ENCODE measurements around the gene CACNA2D3. TPM values are rescaled to one million over a fixed set of nuclear protein-coding genes. Genes with fewer than 3 reads are reported as not detected.

The CACNA2D3 gene
- total RNA-seq, 1 donor from 2014 or later, result 0.70 TPM

DNA sequence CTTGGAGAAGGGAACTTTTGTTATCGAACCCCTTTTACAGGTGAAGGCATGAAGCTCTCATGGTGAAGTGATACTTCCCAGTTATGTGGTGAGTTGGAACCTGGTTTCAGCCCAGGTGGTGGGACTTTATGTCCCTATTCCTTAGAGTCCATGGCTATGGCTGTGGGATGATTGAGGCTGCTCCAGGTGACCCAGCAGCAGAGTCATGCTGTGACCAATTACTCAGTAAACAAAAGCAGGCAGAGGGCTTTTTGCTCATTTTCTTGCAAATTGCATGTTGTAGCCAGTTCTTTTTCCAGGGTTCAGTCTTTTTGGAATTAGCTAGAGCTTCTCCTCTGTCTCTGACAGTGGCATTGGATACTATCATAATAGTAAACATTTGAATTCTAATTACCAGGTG is 70.7 kb downstream of the CACNA2D3 start:
- no peak overlapping the region for H3K27ac Mint-ChIP-seq (ENCODE audit: unreplicated experiment)
- H3K4me2 ChIP-seq (ENCODE audit: low read length), result no peak overlapping the region
- no peak overlapping the region for H3K4me3 Mint-ChIP-seq (ENCODE audit: unreplicated experiment)
- no peaks in the 10 kb centered on the region for H3K4me1 Mint-ChIP-seq (ENCODE audit: low read depth, unreplicated experiment)
- no peak overlapping the region for H3K9ac ChIP-seq (ENCODE audit: low read length)
- no peaks in the 10 kb centered on the region for H3K79me2 ChIP-seq (ENCODE audit: insufficient read depth, low read length)
- TF ChIP-seq EZH2 (IDR thresholded peaks at IDR 0.05; ENCODE audit: insufficient read depth, low read length), result no peak
- TF ChIP-seq, protein P1, sequence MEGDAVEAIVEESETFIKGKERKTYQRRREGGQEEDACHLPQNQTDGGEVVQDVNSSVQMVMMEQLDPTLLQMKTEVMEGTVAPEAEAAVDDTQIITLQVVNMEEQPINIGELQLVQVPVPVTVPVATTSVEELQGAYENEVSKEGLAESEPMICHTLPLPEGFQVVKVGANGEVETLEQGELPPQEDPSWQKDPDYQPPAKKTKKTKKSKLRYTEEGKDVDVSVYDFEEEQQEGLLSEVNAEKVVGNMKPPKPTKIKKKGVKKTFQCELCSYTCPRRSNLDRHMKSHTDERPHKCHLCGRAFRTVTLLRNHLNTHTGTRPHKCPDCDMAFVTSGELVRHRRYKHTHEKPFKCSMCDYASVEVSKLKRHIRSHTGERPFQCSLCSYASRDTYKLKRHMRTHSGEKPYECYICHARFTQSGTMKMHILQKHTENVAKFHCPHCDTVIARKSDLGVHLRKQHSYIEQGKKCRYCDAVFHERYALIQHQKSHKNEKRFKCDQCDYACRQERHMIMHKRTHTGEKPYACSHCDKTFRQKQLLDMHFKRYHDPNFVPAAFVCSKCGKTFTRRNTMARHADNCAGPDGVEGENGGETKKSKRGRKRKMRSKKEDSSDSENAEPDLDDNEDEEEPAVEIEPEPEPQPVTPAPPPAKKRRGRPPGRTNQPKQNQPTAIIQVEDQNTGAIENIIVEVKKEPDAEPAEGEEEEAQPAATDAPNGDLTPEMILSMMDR (IDR thresholded peaks at IDR 0.05; ENCODE audit: insufficient read depth, low read depth, low read length), result no peak
- DNase-seq (ENCODE audit: low read depth) (no peak), FAIRE-seq (no peak)
- H3K9me3 Mint-ChIP-seq (ENCODE audit: unreplicated experiment), result peaks cover 4% of the 10 kb centered on the region
- no peak overlapping the region for H2AFZ ChIP-seq (ENCODE audit: low read depth, low read length)
- no peaks in the 10 kb centered on the region for H3K9me3 ChIP-seq (ENCODE audit: insufficient read depth, low read depth, low read length)
- H4K20me1 ChIP-seq (ENCODE audit: insufficient read depth, low read length), result no peaks in the 10 kb centered on the region
- H3K4me3 ChIP-seq (ENCODE audit: insufficient read depth, low read depth, low read length), result no peak overlapping the region
- no peaks in the 10 kb centered on the region for H3K36me3 Mint-ChIP-seq (ENCODE audit: low read depth, unreplicated experiment)
- no peak overlapping the region for H3K27ac ChIP-seq (ENCODE audit: low read depth, low read length)
- no peaks in the 10 kb centered on the region for H3K27me3 ChIP-seq (ENCODE audit: insufficient read depth, low read length)
- H3K4me1 ChIP-seq (ENCODE audit: insufficient read depth, low read length), result no peaks in the 10 kb centered on the region
- no peaks in the 10 kb centered on the region for H3K36me3 ChIP-seq (ENCODE audit: insufficient read depth, low read length)
- peaks cover 22% of the 10 kb centered on the region for H3K27me3 Mint-ChIP-seq (ENCODE audit: low read depth, unreplicated experiment)

DNA sequence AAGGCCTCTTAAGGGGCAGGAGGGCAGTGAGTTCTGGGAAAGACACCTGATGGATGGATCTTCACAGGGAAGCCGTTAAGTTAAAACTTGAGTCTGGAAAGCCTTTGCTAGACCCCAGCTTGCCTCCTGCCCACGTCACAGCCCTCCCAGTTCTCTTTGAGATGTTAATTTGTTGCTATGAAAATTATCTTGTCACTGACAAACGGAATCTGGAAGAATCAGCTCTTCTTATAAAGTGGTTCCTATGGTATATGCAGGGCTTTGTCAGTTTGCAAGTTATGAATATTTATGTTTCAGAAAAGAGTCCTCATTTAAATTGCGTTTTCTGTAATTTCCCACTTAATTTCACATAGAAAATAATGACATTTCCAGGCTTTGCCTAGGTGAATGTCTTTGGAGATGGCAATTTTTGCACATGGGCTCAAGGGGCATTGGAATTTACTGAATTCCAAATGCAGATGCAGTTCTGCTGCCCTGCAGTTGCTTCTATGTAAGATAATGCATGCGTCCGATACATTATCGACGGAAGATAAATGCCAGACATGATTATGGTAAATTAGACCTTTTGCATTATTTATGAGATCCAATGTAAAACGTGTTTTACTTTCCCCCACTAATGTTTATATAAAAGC is 74.1 kb downstream of the CACNA2D3 start:
- H4K20me1 ChIP-seq (ENCODE audit: insufficient read depth, low read length), result no peaks in the 10 kb centered on the region
- Mint-ChIP-seq H3K36me3 (ENCODE audit: low read depth, unreplicated experiment) (no peaks in the 10 kb centered on the region), H3K4me1 (ENCODE audit: low read depth, unreplicated experiment) (no peaks in the 10 kb centered on the region), H3K9me3 (ENCODE audit: unreplicated experiment) (no peaks in the 10 kb centered on the region), H3K27me3 (ENCODE audit: low read depth, unreplicated experiment) (peaks cover 16% of the 10 kb centered on the region), H3K4me3 (ENCODE audit: unreplicated experiment) (no peak overlapping the region), H3K27ac (ENCODE audit: unreplicated experiment) (no peak overlapping the region)
- FAIRE-seq, result no peak
- no peak overlapping the region for H2AFZ ChIP-seq (ENCODE audit: low read depth, low read length)
- no peaks in the 10 kb centered on the region for H3K9me3 ChIP-seq (ENCODE audit: insufficient read depth, low read depth, low read length)
- no peak overlapping the region for H3K27ac ChIP-seq (ENCODE audit: low read depth, low read length)
- H3K79me2 ChIP-seq (ENCODE audit: insufficient read depth, low read length), result no peaks in the 10 kb centered on the region
- DNase-seq (ENCODE audit: low read depth), result no peak
- H3K4me2 ChIP-seq (ENCODE audit: low read length), result no peak overlapping the region
- TF ChIP-seq, protein P1 (IDR thresholded peaks at IDR 0.05; ENCODE audit: insufficient read depth, low read depth, low read length), result no peak
- TF ChIP-seq EZH2 (IDR thresholded peaks at IDR 0.05; ENCODE audit: insufficient read depth, low read length), result no peak
- H3K9ac ChIP-seq (ENCODE audit: low read length), result no peak overlapping the region
- no peak overlapping the region for H3K4me3 ChIP-seq (ENCODE audit: insufficient read depth, low read depth, low read length)
- H3K36me3 ChIP-seq (ENCODE audit: insufficient read depth, low read length), result no peaks in the 10 kb centered on the region
- no peaks in the 10 kb centered on the region for H3K27me3 ChIP-seq (ENCODE audit: insufficient read depth, low read length)
- no peaks in the 10 kb centered on the region for H3K4me1 ChIP-seq (ENCODE audit: insufficient read depth, low read length)

DNA sequence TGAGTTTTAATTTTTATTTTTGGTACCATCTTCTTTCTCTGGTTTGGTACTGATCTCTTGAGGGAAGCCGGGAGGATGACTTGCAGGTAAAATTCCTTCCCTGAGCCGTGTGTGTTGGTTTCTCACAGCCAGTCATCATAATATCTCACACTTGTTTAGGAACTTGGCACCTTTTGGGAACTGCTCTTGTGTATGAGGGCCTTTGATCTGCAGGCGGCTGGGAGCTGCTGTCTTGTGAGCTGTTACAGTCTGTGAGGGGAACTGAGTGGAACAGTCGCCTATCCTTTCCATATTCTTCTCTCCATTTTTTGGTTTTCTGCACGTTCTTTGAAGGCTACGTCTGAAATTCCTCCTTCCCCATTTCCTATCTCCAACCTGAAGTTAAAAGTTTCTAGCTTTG is 75.2 kb downstream of the CACNA2D3 start:
- no peaks in the 10 kb centered on the region for H3K9me3 Mint-ChIP-seq (ENCODE audit: unreplicated experiment)
- H3K27ac ChIP-seq (ENCODE audit: low read depth, low read length), result no peak overlapping the region
- no peak overlapping the region for H2AFZ ChIP-seq (ENCODE audit: low read depth, low read length)
- no peak overlapping the region for H3K4me2 ChIP-seq (ENCODE audit: low read length)
- TF ChIP-seq, protein P1 (IDR thresholded peaks at IDR 0.05; ENCODE audit: insufficient read depth, low read depth, low read length), result no peak
- no peak for TF ChIP-seq EZH2 (IDR thresholded peaks at IDR 0.05; ENCODE audit: insufficient read depth, low read length)
- H3K36me3 Mint-ChIP-seq (ENCODE audit: low read depth, unreplicated experiment), result no peaks in the 10 kb centered on the region
- no peaks in the 10 kb centered on the region for H3K4me1 Mint-ChIP-seq (ENCODE audit: low read depth, unreplicated experiment)
- H3K27ac Mint-ChIP-seq (ENCODE audit: unreplicated experiment), result no peak overlapping the region
- no peak overlapping the region for H3K4me3 Mint-ChIP-seq (ENCODE audit: unreplicated experiment)
- H3K27me3 ChIP-seq (ENCODE audit: insufficient read depth, low read length), result no peaks in the 10 kb centered on the region
- DNase-seq (ENCODE audit: low read depth), result no peak
- no peak overlapping the region for H3K9ac ChIP-seq (ENCODE audit: low read length)
- peaks cover 14% of the 10 kb centered on the region for H3K27me3 Mint-ChIP-seq (ENCODE audit: low read depth, unreplicated experiment)
- no peak for FAIRE-seq
- H3K9me3 ChIP-seq (ENCODE audit: insufficient read depth, low read depth, low read length), result no peaks in the 10 kb centered on the region
- H3K36me3 ChIP-seq (ENCODE audit: insufficient read depth, low read length), result no peaks in the 10 kb centered on the region
- H4K20me1 ChIP-seq (ENCODE audit: insufficient read depth, low read length), result no peaks in the 10 kb centered on the region
- no peaks in the 10 kb centered on the region for H3K4me1 ChIP-seq (ENCODE audit: insufficient read depth, low read length)
- no peaks in the 10 kb centered on the region for H3K79me2 ChIP-seq (ENCODE audit: insufficient read depth, low read length)
- no peak overlapping the region for H3K4me3 ChIP-seq (ENCODE audit: insufficient read depth, low read depth, low read length)
